Glutamatergic neuron (in vitro differentiated cells): ENCODE data around the gene B4GALT2. TPM values are rescaled to one million over a fixed set of nuclear protein-coding genes. Genes with fewer than 3 reads are reported as not detected.

Experiments
- DNase-seq: peaks from one replicate; pipeline ENCODE4 v3.0.0; 2022
- H3K27ac Mint-ChIP-seq: one replicate; pipeline ENCODE4 v1.8.0; 2020; ENCODE audit warnings: mild to moderate bottlenecking, mixed read lengths, inconsistent platforms; ENCODE audit not compliant: unreplicated experiment
- H3K27me3 Mint-ChIP-seq: one replicate; pipeline ENCODE4 v1.8.0; 2020; ENCODE audit warnings: mild to moderate bottlenecking, moderate library complexity, mixed read lengths, inconsistent platforms; ENCODE audit not compliant: unreplicated experiment
- H3K36me3 Mint-ChIP-seq: one replicate; pipeline ENCODE4 v1.8.0; 2020; ENCODE audit warnings: mild to moderate bottlenecking, mixed read lengths, inconsistent platforms; ENCODE audit not compliant: unreplicated experiment
- H3K4me1 Mint-ChIP-seq: one replicate; pipeline ENCODE4 v1.8.0; 2020; ENCODE audit warnings: mild to moderate bottlenecking, low read depth, mixed read lengths, inconsistent platforms; ENCODE audit not compliant: unreplicated experiment
- H3K4me3 Mint-ChIP-seq: one replicate; pipeline ENCODE4 v1.8.0; 2020; ENCODE audit warnings: mild to moderate bottlenecking, mixed read lengths, inconsistent platforms; ENCODE audit not compliant: unreplicated experiment
- H3K9me3 Mint-ChIP-seq: one replicate; pipeline ENCODE4 v1.8.0; 2020; ENCODE audit warnings: mild to moderate bottlenecking, moderate library complexity, mixed read lengths, inconsistent platforms; ENCODE audit not compliant: unreplicated experiment
- long read RNA-seq: library from polyadenylated mRNA; unstranded; transcript quantifications from one replicate; pipeline ENCODE4 v2.0.0, GENCODE V29; 2020; ENCODE audit not compliant: unreplicated experiment
- total RNA-seq: library from RNA; stranded (reverse); fragmentation: NEBNext Ultra II Directional; extraction: Animal tissue kit (Norgen Biotek cat#: 25700); gene quantifications from one replicate; pipeline ENCODE4 v1.2.1, GENCODE V29; 2021; ENCODE audit not compliant: unreplicated experiment
- TF ChIP-seq, protein P1 (sequence below): fragments of 200-600 bp; sonication (generic); IDR thresholded peaks from one replicate; pipeline ENCODE4 v1.5.0; 2021; ENCODE audit not compliant: partially characterized antibody, unreplicated experiment

Gene B4GALT2
- total RNA-seq, result 45.7 TPM
- long read RNA-seq, partial matches to known transcripts, result 0 of 1 reads
- long read RNA-seq, other reads (novel, unspliced or antisense), result 0 of 1 reads

DNA sequence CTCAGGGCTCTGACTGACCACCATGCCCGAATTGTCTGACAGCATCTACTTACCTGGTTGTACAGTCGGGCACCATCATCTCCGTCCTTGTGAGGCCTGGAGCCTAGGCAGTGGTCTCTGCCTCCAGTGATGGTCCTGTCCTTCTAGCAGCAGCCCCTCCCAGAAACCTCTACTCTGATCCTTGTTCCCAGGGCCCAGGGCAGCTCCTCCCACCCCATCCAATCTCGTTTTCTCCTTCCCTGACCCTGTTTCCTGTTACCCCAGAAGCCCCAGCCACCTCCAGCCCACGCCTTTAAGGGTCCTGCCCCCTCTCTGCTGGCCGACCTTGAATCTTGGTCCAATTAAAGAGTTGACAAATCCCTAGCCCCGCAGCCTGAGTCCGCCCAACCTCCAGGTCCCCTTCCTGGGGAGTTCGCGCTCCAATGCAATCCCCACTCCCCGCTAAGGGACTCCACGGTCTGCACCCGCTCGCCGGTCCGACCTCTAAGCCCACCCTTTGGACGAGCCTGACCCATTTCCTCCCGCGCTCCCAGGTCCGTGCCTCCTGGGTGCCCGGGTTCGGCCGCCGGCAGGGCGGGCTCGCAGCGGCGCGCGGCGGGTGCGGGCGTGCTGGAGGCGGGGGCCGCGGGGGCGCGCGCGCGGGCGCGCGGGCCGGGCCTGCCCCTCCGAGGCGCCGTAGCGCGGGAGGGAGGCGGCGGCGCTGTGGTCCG is at the start of gene B4GALT2:
Gene B4GALT2 (plus strand): TSS at position 660 of the 710 bp plus-strand sequence. CDS start 1,951 bp downstream, outside the sequence.
- TF ChIP-seq, protein P1, sequence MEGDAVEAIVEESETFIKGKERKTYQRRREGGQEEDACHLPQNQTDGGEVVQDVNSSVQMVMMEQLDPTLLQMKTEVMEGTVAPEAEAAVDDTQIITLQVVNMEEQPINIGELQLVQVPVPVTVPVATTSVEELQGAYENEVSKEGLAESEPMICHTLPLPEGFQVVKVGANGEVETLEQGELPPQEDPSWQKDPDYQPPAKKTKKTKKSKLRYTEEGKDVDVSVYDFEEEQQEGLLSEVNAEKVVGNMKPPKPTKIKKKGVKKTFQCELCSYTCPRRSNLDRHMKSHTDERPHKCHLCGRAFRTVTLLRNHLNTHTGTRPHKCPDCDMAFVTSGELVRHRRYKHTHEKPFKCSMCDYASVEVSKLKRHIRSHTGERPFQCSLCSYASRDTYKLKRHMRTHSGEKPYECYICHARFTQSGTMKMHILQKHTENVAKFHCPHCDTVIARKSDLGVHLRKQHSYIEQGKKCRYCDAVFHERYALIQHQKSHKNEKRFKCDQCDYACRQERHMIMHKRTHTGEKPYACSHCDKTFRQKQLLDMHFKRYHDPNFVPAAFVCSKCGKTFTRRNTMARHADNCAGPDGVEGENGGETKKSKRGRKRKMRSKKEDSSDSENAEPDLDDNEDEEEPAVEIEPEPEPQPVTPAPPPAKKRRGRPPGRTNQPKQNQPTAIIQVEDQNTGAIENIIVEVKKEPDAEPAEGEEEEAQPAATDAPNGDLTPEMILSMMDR, result no peak
- H3K9me3 Mint-ChIP-seq, result peaks cover 16% of the 10 kb centered on the region
- peak within 1 kb of the TSS; percentile 91 for H3K4me3 Mint-ChIP-seq
- peaks cover 25% of the 10 kb centered on the region for H3K4me1 Mint-ChIP-seq
- H3K27me3 Mint-ChIP-seq, result peaks cover 15% of the 10 kb centered on the region
- H3K27ac Mint-ChIP-seq, result peak within 1 kb of the TSS; percentile 83
- H3K36me3 Mint-ChIP-seq, result peaks cover 9% of the 10 kb centered on the region
- peak; percentile 59 for DNase-seq

DNA sequence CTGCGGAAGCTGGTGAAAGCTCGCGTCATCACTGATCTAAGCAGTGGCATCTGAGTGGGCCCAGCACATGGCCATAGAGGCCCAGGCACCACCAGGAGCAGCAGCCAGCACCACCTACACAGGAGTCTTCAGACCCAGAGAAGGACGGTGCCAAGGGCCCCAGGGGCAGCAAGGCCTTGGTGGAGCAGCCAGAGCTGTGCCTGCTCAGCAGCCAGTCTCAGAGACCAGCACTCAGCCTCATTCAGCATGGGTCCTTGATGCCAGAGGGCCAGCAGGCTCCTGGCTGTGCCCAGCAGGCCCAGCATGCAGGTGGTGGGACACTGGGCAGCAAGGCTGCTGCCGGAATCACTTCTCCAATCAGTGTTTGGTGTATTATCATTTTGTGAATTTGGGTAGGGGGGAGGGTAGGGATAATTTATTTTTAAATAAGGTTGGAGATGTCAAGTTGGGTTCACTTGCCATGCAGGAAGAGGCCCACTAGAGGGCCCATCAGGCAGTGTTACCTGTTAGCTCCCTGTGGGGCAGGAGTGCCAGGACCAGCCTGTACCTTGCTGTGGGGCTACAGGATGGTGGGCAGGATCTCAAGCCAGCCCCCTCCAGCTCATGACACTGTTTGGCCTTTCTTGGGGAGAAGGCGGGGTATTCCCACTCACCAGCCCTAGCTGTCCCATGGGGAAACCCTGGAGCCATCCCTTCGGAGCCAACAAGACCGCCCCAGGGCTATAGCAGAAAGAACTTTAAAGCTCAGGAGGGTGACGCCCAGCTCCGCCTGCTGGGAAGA is 48.7 kb upstream of the B4GALT2 start:
- TF ChIP-seq, protein P1, result peak; percentile 27
- H3K4me3 Mint-ChIP-seq, result no peak overlapping the region
- peaks cover 7% of the 10 kb centered on the region for H3K36me3 Mint-ChIP-seq
- peaks cover 9% of the 10 kb centered on the region for H3K27me3 Mint-ChIP-seq
- H3K4me1 Mint-ChIP-seq, result peaks cover 12% of the 10 kb centered on the region
- peaks cover 8% of the 10 kb centered on the region for H3K9me3 Mint-ChIP-seq
- no peak overlapping the region for H3K27ac Mint-ChIP-seq
- DNase-seq, result no peak

- no peak overlapping the region for H3K4me3 Mint-ChIP-seq
- no peak for DNase-seq
- H3K9me3 Mint-ChIP-seq, result peaks cover 6% of the 10 kb centered on the region
- peaks cover 12% of the 10 kb centered on the region for H3K4me1 Mint-ChIP-seq
- TF ChIP-seq, protein P1, result no peak
- no peak overlapping the region for H3K27ac Mint-ChIP-seq
- H3K27me3 Mint-ChIP-seq, result peaks cover 11% of the 10 kb centered on the region
- H3K36me3 Mint-ChIP-seq, result peaks cover 7% of the 10 kb centered on the region
Observed at GRCh38 chr1:43930949-43931275, 48.1 kb upstream of the B4GALT2 start.

DNA sequence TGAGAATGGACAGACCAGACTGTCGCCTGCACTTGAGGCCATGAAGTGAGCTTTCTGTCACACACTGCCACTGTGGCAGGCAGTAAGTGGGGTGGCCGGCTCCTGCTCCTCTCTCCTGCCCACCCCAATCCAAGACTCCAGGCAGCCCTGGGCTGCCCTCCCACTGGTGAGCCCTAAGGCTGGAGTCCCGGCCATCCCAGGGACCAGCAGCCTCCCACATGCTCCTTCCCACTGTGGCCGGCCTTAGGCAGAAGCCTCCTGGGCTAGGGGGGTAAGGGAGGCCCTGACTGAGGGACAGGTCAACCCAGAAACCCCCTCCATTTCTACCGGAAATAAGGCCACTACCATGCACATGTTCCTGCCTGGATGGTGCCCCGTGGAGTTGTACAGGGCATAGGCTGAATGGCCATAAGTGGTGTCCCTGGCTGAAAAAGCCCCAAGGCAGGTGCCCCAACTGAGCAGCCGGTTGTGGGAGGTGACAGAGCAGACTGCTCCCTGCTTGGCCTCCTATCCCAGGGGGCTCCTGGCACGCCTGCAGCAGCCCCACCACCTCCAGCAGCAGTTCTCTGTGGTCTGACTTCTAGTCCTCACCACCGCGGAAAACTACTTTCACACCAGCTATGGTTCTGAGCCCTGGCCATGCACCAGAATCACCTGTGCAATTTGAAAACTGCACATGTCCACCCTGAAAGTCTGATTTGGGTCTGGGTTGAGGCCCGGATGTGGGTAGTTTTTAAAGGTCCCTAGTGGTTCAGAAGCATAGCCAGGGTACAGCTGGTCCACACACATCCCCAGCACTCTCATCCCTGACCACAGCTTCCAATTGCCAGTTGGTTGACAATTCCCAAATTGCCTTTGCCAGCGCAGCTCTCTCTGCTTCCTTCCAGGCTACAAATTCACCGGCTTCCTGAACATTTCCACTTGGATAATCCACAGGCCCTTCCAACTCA is 47.0 kb upstream of the B4GALT2 start:
- H3K36me3 Mint-ChIP-seq, result peaks cover 7% of the 10 kb centered on the region
- peaks cover 11% of the 10 kb centered on the region for H3K27me3 Mint-ChIP-seq
- TF ChIP-seq, protein P1, result no peak
- H3K4me3 Mint-ChIP-seq, result no peak overlapping the region
- H3K4me1 Mint-ChIP-seq, result peaks cover 12% of the 10 kb centered on the region
- H3K27ac Mint-ChIP-seq, result no peak overlapping the region
- H3K9me3 Mint-ChIP-seq, result peaks cover 5% of the 10 kb centered on the region
- no peak for DNase-seq
